ENCODE measurements around the gene NAALADL2. TPM values are rescaled to one million over a fixed set of nuclear protein-coding genes. Genes with fewer than 3 reads are reported as not detected.

The NAALADL2 gene
- total and polyA plus RNA-seq, 7 donors = 0.56 to 3.3 (median 1.6) TPM

DNA sequence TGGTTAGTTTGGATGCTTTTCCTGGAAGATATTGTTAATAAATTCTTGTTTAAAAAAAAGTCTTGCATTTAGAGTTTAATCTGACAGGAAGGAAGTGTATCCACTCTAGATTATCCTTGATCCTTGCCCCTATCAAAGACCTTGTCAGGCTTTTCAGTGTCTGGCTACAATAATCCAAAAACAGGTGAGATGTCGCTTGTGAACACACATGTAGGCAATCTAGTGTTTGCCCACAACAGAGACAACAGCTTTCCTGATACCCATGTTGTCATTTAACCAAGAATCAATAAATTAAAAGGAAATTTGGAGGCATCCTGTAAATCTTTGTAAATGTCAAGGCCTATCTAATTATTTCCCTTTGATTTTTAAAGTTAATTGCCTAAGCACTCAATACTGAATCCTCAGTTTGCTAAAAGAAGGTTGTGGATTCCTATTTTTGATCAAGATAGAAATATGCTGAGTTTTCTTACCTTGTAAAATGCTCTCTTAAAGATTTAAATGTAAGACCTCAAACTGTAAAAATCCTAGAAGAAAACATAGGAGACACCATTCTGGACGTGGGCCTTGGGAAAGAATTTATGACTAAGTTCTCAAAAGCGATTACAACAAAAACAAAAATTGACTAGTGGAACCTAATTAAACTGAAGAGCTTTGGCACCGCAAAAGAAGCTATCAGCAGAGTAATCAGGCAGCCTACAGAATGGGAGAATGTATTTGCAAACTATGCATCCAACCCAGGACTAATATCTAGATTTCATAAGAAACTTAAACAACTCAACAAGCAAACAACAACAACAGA is 207.7 kb downstream of the NAALADL2 start:
- intact Hi-C loops (cut with DNase I) = no loop called here
- TF ChIP-seq, protein P1, sequence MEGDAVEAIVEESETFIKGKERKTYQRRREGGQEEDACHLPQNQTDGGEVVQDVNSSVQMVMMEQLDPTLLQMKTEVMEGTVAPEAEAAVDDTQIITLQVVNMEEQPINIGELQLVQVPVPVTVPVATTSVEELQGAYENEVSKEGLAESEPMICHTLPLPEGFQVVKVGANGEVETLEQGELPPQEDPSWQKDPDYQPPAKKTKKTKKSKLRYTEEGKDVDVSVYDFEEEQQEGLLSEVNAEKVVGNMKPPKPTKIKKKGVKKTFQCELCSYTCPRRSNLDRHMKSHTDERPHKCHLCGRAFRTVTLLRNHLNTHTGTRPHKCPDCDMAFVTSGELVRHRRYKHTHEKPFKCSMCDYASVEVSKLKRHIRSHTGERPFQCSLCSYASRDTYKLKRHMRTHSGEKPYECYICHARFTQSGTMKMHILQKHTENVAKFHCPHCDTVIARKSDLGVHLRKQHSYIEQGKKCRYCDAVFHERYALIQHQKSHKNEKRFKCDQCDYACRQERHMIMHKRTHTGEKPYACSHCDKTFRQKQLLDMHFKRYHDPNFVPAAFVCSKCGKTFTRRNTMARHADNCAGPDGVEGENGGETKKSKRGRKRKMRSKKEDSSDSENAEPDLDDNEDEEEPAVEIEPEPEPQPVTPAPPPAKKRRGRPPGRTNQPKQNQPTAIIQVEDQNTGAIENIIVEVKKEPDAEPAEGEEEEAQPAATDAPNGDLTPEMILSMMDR (IDR thresholded peaks at IDR 0.05) = no peak
- no peaks in the 10 kb centered on the region for H3K36me3 ChIP-seq (ENCODE audit: insufficient read depth in 1 of 2, low read depth in 1 of 2)
- WGBS, 3 donors = 88 to 92% (median 90%) methylated on average over 4 of the region's 4 CpGs
- H3K4me3 ChIP-seq = no peak overlapping the region
- no peak for ATAC-seq
- DNase-seq = no peak
- H3K4me1 ChIP-seq = no peaks in the 10 kb centered on the region
- no peaks in the 10 kb centered on the region for H3K9me3 ChIP-seq
- no peak overlapping the region for H3K27ac ChIP-seq
- H3K27me3 ChIP-seq (ENCODE audit: insufficient read depth in 3 of 3, low read length in 2 of 3) = no peaks in the 10 kb centered on the region

DNA sequence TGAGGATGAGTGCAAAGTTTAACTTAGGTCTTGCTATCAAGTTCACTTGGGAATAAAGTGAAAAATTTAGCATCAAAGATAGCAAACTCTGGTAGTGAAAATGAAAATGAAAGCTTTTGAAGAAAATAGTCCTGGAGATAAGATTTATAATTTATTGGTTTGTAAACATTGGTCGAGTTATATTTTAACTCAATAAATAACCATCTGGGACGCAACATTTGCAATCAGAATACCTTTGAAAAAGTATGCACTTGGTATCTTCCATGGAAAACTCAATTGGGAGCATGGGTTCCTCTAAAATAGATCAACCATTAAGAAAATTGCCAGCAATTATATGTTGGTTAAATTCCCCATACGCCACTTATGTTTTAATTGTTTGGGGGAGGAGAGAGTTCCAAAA is 209.5 kb downstream of the NAALADL2 start:
- no peak for DNase-seq
- Histone ChIP-seq H3K36me3 (ENCODE audit: insufficient read depth in 1 of 2, low read depth in 1 of 2) (no peaks in the 10 kb centered on the region), H3K4me1 (no peaks in the 10 kb centered on the region), H3K9me3 (no peaks in the 10 kb centered on the region), H3K4me3 (no peak overlapping the region), H3K27ac (no peak overlapping the region), H3K27me3 (ENCODE audit: insufficient read depth in 3 of 3, low read length in 2 of 3) (no peaks in the 10 kb centered on the region)
- TF ChIP-seq, protein P1 (IDR thresholded peaks at IDR 0.05) = no peak
- ATAC-seq = no peak
- WGBS, 3 donors = 94 to 97% (median 95%) methylated on average over 3 of the region's 3 CpGs
- intact Hi-C loops (cut with DNase I) = no loop called here

DNA sequence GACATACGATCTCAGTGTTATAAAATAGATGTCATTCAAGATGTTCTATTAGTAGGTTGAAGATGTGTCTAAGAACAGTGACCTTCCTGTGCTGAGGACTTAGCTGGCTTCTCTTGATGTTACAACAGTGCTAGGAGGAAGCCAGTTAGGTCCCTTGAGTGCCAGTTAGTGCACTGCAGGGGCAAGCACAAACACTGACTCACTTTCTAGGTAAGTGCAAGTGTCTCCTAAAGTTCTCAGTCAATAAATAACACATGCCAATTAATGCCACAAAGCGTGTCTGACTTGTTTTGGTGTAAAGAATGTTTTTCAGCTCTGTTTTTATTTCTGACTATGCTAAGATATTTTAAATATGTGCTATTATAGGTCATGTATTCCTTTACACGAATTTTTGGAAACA is 211.8 kb downstream of the NAALADL2 start:
- ATAC-seq (no peak), DNase-seq (no peak)
- Histone ChIP-seq H3K36me3 (ENCODE audit: insufficient read depth in 1 of 2, low read depth in 1 of 2) (no peaks in the 10 kb centered on the region), H3K4me1 (no peaks in the 10 kb centered on the region), H3K27ac (no peak overlapping the region), H3K27me3 (ENCODE audit: insufficient read depth in 3 of 3, low read length in 2 of 3) (no peaks in the 10 kb centered on the region), H3K4me3 (no peak overlapping the region), H3K9me3 (no peaks in the 10 kb centered on the region)
- 50 to 81% (median 67%) methylated on average over 3 of the region's 3 CpGs for WGBS, 3 donors
- TF ChIP-seq, protein P1 (IDR thresholded peaks at IDR 0.05) = no peak
- intact Hi-C loops (cut with DNase I) = no loop called here

DNA sequence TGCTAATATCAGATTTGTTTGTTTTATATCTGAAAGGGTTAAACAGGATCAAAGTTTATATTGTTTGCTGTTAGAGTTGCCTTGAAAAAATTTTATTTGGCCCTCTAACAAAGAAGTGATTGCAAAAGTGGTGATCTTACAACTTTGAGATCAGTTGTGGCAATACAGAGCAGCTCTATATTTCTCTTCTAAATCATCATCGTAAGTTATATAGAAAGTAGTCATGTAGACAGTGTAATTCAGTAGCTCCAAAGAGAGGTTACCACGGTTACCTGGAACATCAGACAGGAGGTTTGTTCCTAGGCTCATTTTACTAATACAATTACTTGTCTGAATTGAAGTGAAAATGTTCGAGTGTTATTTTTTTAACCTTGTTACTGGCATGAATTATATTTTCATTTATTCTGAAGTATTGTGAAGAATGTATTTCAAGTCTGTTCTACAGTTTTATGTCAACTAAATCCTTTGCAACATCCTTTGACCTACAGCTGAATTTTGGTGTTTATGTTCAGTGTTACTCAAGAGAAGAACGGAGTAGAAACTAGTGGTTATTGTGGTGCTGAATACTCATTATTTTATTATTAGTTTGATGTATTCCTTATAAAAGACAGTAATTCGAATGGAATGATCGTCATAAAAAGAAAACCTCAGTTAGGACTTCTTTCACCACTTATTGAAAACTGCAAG is 214.2 kb downstream of the NAALADL2 start:
- DNase-seq (no peak), ATAC-seq (no peak)
- intact Hi-C loops (cut with DNase I) = no loop called here
- Histone ChIP-seq H3K4me1 (no peaks in the 10 kb centered on the region), H3K36me3 (ENCODE audit: insufficient read depth in 1 of 2, low read depth in 1 of 2) (no peaks in the 10 kb centered on the region), H3K27ac (no peak overlapping the region), H3K4me3 (no peak overlapping the region), H3K9me3 (no peaks in the 10 kb centered on the region), H3K27me3 (ENCODE audit: insufficient read depth in 3 of 3, low read length in 2 of 3) (no peaks in the 10 kb centered on the region)
- TF ChIP-seq, protein P1 (IDR thresholded peaks at IDR 0.05) = no peak
- 77 to 81% (median 79%) methylated on average over 6 of the region's 6 CpGs for WGBS, 3 donors

Data from psoas muscle (tissue), 8 donors.